ENCODE results near the gene AGBL1.
"Not testable (repeated sequence)": the region's sequence is repeated elsewhere in the genome, so short reads cannot be mapped to it uniquely, and the experiment has no call there.

The AGBL1 gene

GRCh38 chr15:86087808-86088207, 8.1 kb downstream of the AGBL1 start:
- no peak for DNase-seq

GRCh38 chr15:86089422-86089821, 9.8 kb downstream of the AGBL1 start:
- DNase-seq, result no peak

DNA sequence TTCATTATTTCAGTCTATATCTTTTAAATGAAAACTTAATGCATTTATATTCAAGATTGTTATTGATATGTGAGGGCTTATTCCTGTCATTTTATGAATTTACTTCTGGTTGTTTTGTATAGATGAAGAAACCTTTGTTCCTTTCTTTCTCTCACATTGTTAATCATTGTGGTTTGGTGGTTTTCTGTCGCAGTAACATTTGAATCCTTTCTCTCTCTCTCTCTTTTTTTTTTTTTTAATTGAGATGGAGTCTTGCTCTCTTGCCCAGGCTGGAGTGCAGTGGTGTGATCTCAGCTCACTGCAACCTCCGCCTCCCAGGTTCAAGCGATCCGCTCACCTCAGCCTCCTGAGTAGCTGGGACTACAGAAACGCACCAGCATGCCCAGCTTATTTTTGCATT, 22.1 kb downstream of the AGBL1 start:
- DNase-seq, result no peak

GRCh38 chr15:86103825-86104224, 24.2 kb downstream of the AGBL1 start:
- DNase-seq, result no peak

GRCh38 chr15:86106306-86106705, 26.6 kb downstream of the AGBL1 start:
- DNase-seq, result no peak

DNA sequence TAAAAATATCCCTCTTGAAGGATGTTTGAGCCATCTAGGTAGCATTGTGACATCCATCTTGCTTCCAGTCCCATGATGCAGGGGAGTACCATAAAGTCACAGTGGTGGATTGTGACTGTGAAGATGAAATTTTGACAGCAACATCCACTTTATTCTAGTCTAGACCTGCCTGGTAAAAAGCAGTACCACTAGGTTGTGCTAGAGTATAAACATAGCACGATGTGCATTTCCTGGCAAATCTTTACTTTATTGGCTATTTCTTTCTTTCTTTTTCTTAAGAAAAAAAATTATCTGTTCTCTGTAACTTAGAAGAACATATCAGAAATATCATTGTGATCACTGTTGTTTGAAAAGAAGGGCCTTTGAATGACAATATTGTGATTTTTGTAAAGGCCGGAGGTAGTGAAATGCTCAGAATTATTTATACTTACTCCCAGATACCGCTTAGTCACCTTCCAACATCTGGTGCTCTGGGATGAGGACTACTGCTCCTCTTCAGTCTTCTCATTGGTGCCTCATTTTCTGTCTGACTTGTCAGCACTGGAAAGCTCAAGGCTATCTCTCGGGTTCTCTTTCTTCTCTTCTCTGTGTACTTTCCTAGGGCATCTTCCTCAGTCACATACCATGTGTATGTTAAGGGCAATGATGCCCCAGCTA, 35.6 kb downstream of the AGBL1 start:
- no peak for DNase-seq

DNA sequence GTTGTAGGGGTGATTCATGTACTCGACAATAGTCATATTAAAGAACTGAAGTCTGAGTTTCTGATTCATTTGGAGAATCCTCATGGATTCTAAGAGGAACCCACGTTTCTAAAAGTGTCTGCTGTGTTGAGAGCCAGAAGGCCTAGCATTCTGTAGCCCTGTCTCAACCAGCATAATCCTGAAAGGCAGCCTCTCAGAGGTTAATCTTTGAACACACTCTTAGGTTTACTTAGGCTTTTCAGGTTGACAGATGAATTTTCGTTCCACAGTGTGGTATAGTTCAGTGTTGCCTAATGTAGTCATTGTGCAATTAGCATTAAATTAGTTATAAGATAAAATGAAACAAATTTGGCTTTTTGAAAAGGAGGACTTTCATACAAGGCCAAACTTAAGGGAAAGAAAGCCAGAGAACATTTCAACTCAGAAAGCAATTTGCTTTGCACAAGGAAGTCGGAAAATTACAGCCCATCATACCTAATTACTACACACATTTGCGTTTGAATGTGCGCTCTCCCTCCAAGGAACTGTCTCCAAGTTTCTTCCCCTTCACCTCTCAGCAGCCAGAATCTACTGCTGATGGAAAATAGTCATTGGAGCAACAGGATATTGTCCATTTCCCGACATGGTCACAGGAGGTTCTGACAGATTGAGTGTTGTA, 42.0 kb downstream of the AGBL1 start:
- no peak for DNase-seq

DNA sequence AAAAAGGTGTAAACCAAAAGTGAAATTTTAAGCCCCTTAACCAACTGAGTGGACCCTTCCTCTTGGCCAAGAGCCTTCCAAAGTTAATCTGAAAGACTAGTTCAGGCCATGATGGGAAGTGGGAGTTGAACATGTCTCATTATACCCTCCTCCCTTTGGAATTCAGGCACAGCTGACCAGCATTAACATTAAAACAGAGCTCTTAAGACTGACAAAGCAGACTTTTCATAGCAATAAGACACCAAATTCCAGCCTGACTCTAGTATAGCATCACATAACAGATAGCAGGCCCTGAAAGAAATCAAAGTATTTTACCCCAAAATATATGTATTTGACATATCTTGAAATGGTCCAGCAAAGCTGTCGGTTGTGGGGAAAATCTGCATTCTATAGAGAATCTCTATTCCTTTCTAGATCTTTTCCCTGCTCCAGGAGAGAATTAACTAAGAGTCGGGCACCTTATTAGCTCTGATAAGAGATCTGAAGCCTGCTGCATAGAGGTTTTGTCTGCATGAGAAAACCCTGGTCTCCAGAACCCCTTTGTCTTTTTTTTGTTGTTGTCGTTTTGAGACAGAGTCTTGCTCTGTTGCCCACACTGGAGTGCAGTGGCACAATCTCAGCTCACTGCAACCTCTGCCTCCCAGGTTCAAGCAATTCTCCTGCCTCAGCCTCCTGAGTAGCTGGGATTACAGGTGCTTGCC, 43.2 kb downstream of the AGBL1 start:
- not testable (repeated sequence) for DNase-seq

DNA sequence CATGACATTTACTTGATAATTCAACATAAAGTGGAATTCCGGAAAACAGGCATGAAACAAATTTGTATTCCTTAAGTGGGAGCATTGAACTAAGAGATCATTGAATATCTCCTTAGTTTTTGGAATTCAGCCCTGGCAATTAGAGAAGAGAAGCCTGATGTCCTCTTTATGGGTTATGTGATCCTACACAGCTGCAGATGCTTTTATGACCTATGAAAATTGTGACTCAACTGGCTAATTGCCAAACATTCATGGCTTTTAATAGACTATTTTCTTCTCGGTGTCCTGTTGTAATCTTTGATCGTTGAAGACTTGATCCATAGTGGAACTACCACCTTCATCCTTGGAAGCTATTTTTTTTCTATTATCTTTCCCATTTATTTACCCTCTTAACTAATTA, 46.1 kb downstream of the AGBL1 start:
- no peak for DNase-seq

- no peak for DNase-seq
Observed at GRCh38 chr15:86127547-86127946, 47.9 kb downstream of the AGBL1 start.

- no peak for DNase-seq
Observed at GRCh38 chr15:86135041-86135440, 55.4 kb downstream of the AGBL1 start.

DNA sequence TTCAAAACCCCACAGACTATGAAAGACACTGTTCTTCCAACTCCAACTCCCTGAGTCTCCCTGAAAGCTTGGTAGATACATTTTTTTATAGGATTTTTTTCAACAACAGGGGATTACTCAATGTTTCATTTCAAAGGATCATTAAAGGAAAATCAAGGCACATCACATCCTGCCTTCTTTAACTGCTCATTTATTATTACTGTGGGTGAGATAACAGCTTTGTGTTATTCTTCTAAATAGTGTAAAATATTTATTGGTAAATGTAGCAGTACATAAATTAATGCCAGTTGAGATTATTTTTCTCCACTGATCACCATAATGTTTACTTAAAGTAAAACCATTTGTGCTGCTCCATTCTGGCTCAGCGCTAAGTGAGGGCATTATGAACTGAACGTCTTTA, 57.2 kb downstream of the AGBL1 start:
- no peak for DNase-seq

DNA sequence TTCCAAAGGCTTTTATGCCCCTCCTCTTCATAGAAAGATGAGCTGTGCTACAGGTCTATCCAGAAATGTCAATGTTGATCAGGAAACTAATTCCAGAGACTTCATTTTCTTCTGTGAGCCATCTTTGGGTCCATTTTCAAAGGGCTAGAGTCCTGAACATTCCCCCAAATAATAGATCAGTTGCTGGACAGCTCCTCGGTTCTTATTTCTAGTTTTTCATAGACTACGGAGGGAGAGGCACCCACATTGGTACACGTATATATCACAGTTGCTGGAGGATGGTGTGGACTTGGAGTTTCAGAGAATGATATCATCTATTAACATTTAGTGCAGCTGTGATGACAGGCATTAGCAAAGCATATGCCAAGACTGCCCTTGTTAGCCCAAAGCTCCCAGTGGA, 59.1 kb downstream of the AGBL1 start:
- no peak for DNase-seq

- no peak for DNase-seq
Observed at GRCh38 chr15:86139828-86140227, 60.2 kb downstream of the AGBL1 start.

GRCh38 chr15:86154705-86155104, 75.0 kb downstream of the AGBL1 start:
- DNase-seq, result no peak

DNA sequence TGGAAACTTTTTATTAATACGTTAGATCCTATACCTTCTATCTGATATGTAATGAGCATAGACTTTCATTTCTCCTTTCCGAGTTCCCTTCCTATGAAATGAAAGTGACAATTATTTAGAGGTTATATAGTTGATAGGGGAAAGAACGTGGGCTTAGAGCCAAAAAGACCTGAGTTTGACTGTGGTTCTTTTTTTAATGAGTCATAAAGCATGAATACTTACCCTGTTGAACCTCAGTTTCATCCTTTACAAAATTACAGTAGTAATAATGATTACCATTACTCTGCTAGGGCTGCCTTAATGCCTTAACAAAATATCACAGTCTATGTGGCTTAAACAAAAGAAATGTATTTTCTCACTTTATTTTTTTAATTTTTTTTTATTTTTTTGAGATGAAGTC, 75.9 kb downstream of the AGBL1 start:
- no peak for DNase-seq

DNA sequence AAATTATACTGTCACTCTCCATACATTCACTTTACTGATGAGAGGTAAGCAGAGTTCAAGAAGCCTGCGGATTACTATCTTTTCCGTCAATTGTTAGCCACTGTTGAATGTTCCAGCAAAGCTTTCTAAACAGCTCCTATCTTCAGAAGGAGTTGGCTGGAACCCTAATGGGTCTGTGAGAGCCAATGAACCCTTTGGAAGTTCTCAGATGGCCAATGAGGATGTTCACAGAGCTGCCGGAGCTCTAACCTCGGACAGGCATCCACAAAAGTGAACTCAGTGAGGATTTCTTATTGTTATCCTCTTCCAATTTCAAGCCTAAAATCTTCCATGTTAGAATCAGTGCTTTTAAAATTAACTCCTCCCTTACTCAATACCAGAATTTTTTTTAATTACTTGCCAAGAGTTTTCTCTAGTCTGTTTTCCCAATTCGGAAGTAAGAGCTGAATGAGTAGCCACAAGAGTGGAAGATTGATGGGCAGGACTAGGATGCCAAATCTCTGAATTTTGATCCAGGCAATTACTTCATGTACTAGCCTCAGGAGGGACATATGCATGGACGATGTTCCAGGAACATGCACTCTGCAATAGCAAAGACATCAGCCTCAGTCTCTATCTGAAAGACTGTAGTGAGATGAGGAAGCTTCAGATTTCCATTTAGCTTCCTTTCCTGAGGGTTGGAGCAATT, 78.1 kb downstream of the AGBL1 start:
- DNase-seq, result no peak

GRCh38 chr15:86159468-86159867, 79.8 kb downstream of the AGBL1 start:
- DNase-seq, result no peak

DNA sequence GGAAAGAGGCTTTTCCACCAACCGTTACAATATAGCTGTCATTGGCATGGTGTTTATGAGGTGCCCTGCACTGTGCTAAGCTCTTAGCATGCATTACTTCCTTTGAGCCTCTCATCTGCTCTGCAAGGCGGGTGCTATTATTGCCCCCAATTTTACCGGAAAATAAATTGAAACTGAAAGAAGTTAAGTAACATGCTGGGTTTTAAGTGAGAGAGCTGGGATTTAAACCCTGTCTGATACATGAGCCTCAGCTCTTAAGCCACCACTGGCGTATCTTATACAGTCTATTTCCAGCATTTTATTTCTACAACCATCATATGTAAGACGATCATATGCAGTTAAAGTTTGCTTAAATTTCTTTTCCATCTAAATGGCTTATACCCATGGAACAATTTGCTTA, 81.6 kb downstream of the AGBL1 start:
- no peak for DNase-seq

GRCh38 chr15:86162172-86162591, 82.5 kb downstream of the AGBL1 start:
- DNase-seq, result peak; percentile 69

DNA sequence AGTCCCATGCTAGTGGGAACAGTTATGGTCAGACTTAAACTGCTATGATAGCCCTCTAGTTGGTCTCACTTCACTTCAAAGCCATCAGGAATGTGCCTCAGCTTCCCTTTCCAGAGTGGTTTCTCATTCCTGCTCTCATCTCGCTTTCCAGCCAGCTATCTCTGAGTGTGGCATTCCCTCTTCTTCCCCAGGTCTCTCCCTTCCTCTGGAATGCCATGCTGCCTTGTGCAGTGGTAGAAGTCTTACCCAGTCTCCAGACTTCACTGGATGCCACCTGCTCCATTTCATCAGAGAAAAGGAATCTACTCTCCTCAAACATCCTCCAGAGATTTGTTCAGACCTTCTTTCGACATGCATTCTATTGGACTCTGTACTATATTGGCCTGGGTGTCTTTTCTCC, 83.0 kb downstream of the AGBL1 start:
- DNase-seq, result no peak

GRCh38 chr15:86163816-86164215, 84.1 kb downstream of the AGBL1 start:
- no peak for DNase-seq

GRCh38 chr15:86164232-86164898, 84.7 kb downstream of the AGBL1 start:
- no peak for DNase-seq
